ENCODE measurements around the gene ADM5. TPM values are rescaled to one million over a fixed set of nuclear protein-coding genes. Genes with fewer than 3 reads are reported as not detected.

ADM5 gene
- total RNA-seq, 1 experiment from 2014 or later, result 13.5 TPM

DNA sequence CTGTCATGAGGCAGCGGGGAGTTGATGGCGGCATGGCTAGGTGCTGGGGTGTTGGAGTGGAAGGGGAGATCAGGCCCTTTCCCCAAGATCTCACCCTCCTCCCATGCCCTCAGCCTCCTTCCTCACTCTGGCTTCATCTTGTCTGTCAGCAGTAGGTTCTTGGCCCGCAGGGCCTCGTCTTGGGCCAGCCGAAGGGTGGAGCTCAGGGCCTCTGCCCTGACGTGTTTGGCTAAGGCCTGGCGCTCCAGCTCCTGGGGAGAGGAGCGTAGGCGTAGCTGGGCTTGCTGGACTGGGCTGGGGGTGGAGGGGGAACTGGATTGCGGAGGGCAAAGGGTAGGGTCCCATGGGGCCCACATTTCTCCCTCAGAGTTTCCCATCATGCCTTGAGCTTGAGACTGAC is 50.5 kb downstream of the ADM5 start:
- H3K56ac ChIP-seq (ENCODE audit: insufficient read length, low read depth, low read length), result no peak overlapping the region
- no peak for DNase-seq
- H3K27me3 Mint-ChIP-seq (ENCODE audit: low read depth), result no peaks in the 10 kb centered on the region; the same call in 1 of the 2 replicates

More for the DNA sequence above, 50.5 kb downstream of the ADM5 start:
- Histone ChIP-seq H3K79me1 (ENCODE audit: insufficient read depth, low read depth, low read length, poor library complexity, severe bottlenecking) (no peaks in the 10 kb centered on the region), H2BK5ac (ENCODE audit: insufficient read length, low read length) (no peak overlapping the region), H2BK20ac (ENCODE audit: low read depth, low read length, poor library complexity, severe bottlenecking) (no peak overlapping the region), H4K20me1 (ENCODE audit: control insufficient read depth, insufficient read depth, insufficient read length) (no peaks in the 10 kb centered on the region), H3K4me1 (ENCODE audit: insufficient read depth, low read length) (no peaks in the 10 kb centered on the region), H2AK5ac (ENCODE audit: insufficient read length, low read length) (no peak overlapping the region), H3K18ac (ENCODE audit: insufficient read length, low read depth, low read length) (no peak overlapping the region), H3K4me2 (ENCODE audit: insufficient read depth, insufficient read length, low read length) (no peak overlapping the region), H4K8ac (replicated peaks; ENCODE audit: insufficient read length, low read depth, low read length) (no peak overlapping the region), H2BK15ac (ENCODE audit: low read depth, low read length) (no peak overlapping the region), H3T11ph (ENCODE audit: low read length) (no peak overlapping the region), H3K27me3 (ENCODE audit: insufficient read depth, low read length) (no peaks in the 10 kb centered on the region), H3K23ac (ENCODE audit: insufficient read length, low read depth, low read length) (no peak overlapping the region), H3K23me2 (ENCODE audit: insufficient read length, low read depth, low read length, poor library complexity, severe bottlenecking) (no peaks in the 10 kb centered on the region), H4K91ac (ENCODE audit: insufficient read length, low read depth, low read length) (no peak overlapping the region), H3K79me2 (ENCODE audit: insufficient read depth, low read length) (no peaks in the 10 kb centered on the region), H3K9ac (ENCODE audit: extremely low read depth, insufficient read length, low read length) (no peak overlapping the region), H3K9me3 (ENCODE audit: control insufficient read depth, low read depth, low read length) (no peaks in the 10 kb centered on the region), H2AFZ (ENCODE audit: low read length) (no peak overlapping the region), H3K14ac (ENCODE audit: insufficient read depth, low read length) (no peak overlapping the region), H3K27ac (ENCODE audit: insufficient read length, low read depth, low read length) (no peak overlapping the region), H3K4ac (ENCODE audit: low read depth, low read length) (no peak overlapping the region), H2BK120ac (ENCODE audit: low read depth, low read length, poor library complexity, severe bottlenecking) (no peak overlapping the region), H4K5ac (ENCODE audit: insufficient read length, low read depth, low read length) (no peak overlapping the region), H2BK12ac (ENCODE audit: insufficient read length, low read depth, low read length) (no peak overlapping the region)
- H3K4me1 Mint-ChIP-seq, result 0 out of 4 replicates have a peak, but pooled peaks cover 0 to 2% of the 10 kb centered on the region in 2 experiments
- no CpG with 5 or more reads among the region's 10 CpGs for whole genome bisulfite sequencing (ENCODE audit: extremely low coverage, insufficient read length, low lambda C conversion rate)
- H3K9me3 Mint-ChIP-seq, result peaks cover 0 to 3% of the 10 kb centered on the region in 2 experiments; a peak in 2 of 5 replicates
- TF ChIP-seq CTCF (conservative IDR thresholded peaks at IDR 0.05), result no peak
- no peak overlapping the region for H3K4me3 Mint-ChIP-seq
- no peak overlapping the region for H3K27ac Mint-ChIP-seq
- H3K36me3 Mint-ChIP-seq (ENCODE audit: insufficient read depth in 1 of 3, low read depth in 3 of 3), result no peaks in the 10 kb centered on the region; a peak in 1 of 7 replicates

Small RNAs within 50 kb of the gene (microRNA-seq; reads per million reads assigned to microRNA genes)
- gene MIR5088 (ENCODE audit: borderline microRNAs expressed), result not detected

Other genes with a start within 250 kb of the ADM5 start
- 1.1 and 1.3 TPM in 2 replicates for gene SLC17A7, start 248.1 kb upstream of the ADM5 start, total RNA-seq (2021)
- 166 and 171 TPM in 2 replicates for gene PIH1D1, start 237.8 kb upstream of the ADM5 start, total RNA-seq (2021)
- 51.7 and 54.4 TPM in 2 replicates for gene ALDH16A1, start 236.4 kb upstream of the ADM5 start, total RNA-seq (2021)
- gene FLT3LG, start 215.4 kb upstream of the ADM5 start, total RNA-seq (2021), result 2.1 and 2.6 TPM in 2 replicates
- gene RPL13A, start 202.0 kb upstream of the ADM5 start, total RNA-seq (2021), result 3,286 and 3,356 TPM in 2 replicates
- 2,503 and 2,512 TPM in 2 replicates for gene RPS11, start 193.2 kb upstream of the ADM5 start, total RNA-seq (2021)
- gene FCGRT, start 176.9 kb upstream of the ADM5 start, total RNA-seq (2021), result 41.1 and 45.4 TPM in 2 replicates
- gene RCN3, start 161.6 kb upstream of the ADM5 start, total RNA-seq (2021), result 14.5 and 15.0 TPM in 2 replicates
- gene NOSIP, start 109.0 kb upstream of the ADM5 start, total RNA-seq (2021), result 75.1 and 78.4 TPM in 2 replicates
- 3.3 and 3.5 TPM in 2 replicates for gene PRRG2, start 108.3 kb upstream of the ADM5 start, total RNA-seq (2021)
- 64.2 and 65.9 TPM in 2 replicates for gene PRR12, start 98.4 kb upstream of the ADM5 start, total RNA-seq (2021)
- 8.3 and 9.9 TPM in 2 replicates for gene RRAS, start 49.5 kb upstream of the ADM5 start, total RNA-seq (2021)
- gene SCAF1, start 47.4 kb upstream of the ADM5 start, total RNA-seq (2021), result 85.3 and 86.4 TPM in 2 replicates
- gene IRF3, start 23.7 kb upstream of the ADM5 start, total RNA-seq (2021), result 185 and 205 TPM in 2 replicates
- gene BCL2L12, start 23.7 kb upstream of the ADM5 start, total RNA-seq (2021), result 145 and 154 TPM in 2 replicates
- 504 and 505 TPM in 2 replicates for gene PRMT1, start 12.3 kb upstream of the ADM5 start, total RNA-seq (2021)
- gene CPT1C, start 1.5 kb downstream of the ADM5 start, total RNA-seq (2021), result 66.4 and 74.6 TPM in 2 replicates
- 0.28 and 0.37 TPM in 2 replicates for gene TSKS, start 73.7 kb downstream of the ADM5 start, total RNA-seq (2021)
- 108 and 109 TPM in 2 replicates for gene AP2A1, start 77.4 kb downstream of the ADM5 start, total RNA-seq (2021)
- gene FUZ, start 123.7 kb downstream of the ADM5 start, total RNA-seq (2021), result 25.1 and 29.7 TPM in 2 replicates
- gene MED25, start 128.7 kb downstream of the ADM5 start, total RNA-seq (2021), result 76.7 and 77.5 TPM in 2 replicates
- 309 and 317 TPM in 2 replicates for gene PTOV1, start 161.6 kb downstream of the ADM5 start, total RNA-seq (2021)
- 144 and 157 TPM in 2 replicates for gene PNKP, start 178.0 kb downstream of the ADM5 start, total RNA-seq (2021)
- gene AKT1S1, start 187.8 kb downstream of the ADM5 start, total RNA-seq (2021), result 43.5 and 44.6 TPM in 2 replicates
- 33.6 and 33.9 TPM in 2 replicates for gene TBC1D17, start 188.1 kb downstream of the ADM5 start, total RNA-seq (2021)
- gene IL4I1, start 207.3 kb downstream of the ADM5 start, total RNA-seq (2021), result 0.29 and 0.61 TPM in 2 replicates
- 18.5 and 20.6 TPM in 2 replicates for gene ATF5, start 239.6 kb downstream of the ADM5 start, total RNA-seq (2021)
- 127 and 137 TPM in 2 replicates for gene NUP62, start 239.9 kb downstream of the ADM5 start, total RNA-seq (2021)

Measured in H9 (cell line).